IPS-18c (cell line): ENCODE results near the gene SMG9.

Experiments used
- H3K4me3 ChIP-seq: 2 replicates; pipeline ENCODE4 v1.7.0; 2013; ENCODE audit warnings: low read depth, mild to moderate bottlenecking, low read length, moderate library complexity; ENCODE audit not compliant: insufficient read depth
- H3K9me3 ChIP-seq: one replicate; pipeline ENCODE4 v1.6.1; 2013; ENCODE audit warnings: mild to moderate bottlenecking, low read length, moderate library complexity; ENCODE audit not compliant: control insufficient read depth, insufficient read depth

The SMG9 gene

DNA sequence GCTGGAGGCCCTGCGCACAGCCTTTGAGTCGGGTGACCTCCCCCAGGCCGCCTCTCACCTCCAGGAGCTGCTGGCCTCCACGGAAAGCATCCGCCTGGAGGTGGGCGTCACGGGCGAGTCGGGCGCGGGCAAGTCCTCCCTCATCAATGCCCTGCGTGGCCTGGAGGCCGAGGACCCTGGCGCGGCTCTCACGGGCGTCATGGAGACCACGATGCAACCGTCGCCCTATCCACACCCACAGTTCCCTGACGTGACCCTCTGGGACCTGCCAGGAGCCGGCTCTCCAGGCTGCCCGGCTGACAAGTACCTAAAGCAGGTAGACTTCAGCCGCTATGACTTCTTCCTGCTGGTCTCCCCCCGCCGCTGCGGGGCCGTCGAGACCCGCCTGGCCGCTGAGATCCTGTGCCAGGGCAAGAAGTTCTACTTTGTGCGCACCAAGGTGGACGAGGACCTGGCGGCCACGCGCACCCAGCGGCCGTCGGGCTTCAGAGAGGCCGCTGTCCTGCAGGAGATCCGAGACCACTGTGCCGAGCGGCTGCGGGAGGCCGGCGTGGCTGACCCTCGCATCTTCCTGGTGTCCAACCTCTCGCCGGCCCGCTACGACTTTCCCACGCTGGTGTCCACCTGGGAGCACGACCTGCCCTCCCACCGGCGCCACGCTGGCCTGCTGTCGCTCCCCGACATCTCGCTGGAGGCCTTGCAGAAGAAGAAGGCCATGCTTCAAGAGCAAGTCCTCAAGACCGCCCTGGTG lies 36.0 kb downstream of the SMG9 start:
- H3K9me3 ChIP-seq = no peaks in the 10 kb centered on the region
- no peak overlapping the region for H3K4me3 ChIP-seq

DNA sequence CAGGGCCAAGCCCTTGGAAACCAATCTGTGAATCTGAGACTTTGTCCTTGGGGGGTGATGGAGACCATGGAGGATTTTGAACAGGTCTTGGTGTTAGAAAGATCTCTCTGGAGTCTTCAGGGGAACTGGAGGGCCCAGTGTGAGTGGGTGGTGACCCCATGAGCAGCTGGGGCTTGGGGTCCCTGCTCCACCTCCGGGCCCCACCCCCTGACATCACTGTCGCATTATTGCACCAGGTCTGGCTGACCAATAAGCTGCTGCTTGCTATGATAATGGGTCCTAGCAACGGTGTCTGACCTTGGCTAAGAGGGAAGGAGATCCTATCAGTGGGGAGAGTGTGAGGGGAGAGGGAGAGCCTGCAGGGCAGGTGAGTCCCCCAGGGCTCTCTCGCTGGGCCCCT lies 39.0 kb downstream of the SMG9 start, which contains the start of gene IRGC:
TSS of gene IRGC (plus strand) at position 301 of the 400 bp plus-strand sequence. CDS start 2,483 bp downstream, outside the sequence.
- no peaks in the 10 kb centered on the region for H3K9me3 ChIP-seq

DNA sequence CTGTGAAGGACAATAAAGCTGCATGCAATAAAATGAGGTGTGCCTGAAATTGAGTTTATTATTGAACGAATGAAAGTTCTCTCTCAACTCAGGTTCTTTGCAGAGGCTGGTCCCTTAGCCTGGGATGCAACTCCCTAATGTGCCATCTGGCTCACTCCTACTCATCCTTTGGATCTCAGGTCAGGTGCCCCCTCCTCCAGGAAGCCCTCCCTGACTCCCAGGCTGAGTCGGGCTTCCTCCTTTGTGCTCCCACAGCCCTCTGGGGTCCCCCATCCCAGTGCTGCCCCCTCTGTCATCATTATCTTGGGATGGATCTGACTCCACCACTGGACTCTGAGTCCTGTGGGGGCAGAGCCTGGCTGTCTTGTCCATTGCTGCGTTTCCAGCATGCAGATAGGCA lies 41.6 kb downstream of the SMG9 start:
- Histone ChIP-seq H3K9me3 (no peaks in the 10 kb centered on the region), H3K4me3 (no peak overlapping the region)

More for the DNA sequence above, 39.0 kb downstream of the SMG9 start, which contains the start of gene IRGC:
- no peak within 1 kb of the TSS for H3K4me3 ChIP-seq

DNA sequence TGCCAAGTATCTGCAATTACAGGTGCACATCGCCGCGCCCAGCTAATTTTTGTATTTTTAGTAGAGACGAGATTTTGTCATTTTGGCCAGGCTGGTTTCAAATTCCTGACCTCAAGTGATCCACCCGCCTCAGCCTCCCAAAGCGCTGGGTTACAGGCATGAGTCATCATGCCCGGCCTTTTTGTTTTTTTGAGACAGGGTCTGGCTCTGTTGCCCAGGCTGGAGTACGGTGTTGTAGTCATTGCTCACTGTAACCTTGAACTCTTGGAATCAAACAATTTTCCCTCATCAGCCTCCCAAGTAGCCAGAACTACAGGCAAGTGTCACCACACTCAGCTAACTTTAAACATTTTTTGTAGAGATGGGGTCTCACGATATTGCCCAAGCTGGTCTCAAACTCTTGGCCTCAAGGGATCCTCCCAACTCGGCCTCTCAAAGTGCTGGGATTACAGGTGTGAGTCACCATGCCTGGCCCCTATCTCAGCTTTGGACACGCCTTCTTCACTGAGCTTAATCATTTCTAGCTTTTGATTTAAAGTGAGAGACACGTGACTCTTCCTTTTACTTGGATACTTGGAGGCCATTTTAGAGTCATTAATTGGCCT lies 42.9 kb downstream of the SMG9 start:
- no peak overlapping the region for H3K4me3 ChIP-seq
- no peaks in the 10 kb centered on the region for H3K9me3 ChIP-seq

DNA sequence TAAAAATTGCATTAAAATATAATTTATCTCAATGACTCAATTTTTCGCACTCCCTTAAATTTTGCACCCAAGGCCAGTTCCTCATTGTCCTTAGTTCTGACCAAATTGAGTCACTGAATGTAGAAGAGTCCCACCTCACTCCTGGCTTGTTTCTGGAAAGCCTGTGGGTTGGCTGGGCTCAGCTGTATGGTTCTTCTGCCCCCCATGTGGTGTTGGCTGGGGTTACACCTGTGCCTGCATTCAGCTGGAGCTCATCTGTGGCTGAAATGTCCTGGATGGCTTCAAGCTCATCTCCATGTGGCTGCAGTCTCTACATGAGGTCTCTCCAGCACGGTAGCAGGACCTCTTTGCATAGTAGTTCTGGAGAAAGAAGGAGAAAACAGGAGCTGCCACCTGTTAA lies 46.0 kb downstream of the SMG9 start:
- Histone ChIP-seq H3K4me3 (no peak overlapping the region), H3K9me3 (no peaks in the 10 kb centered on the region)

DNA sequence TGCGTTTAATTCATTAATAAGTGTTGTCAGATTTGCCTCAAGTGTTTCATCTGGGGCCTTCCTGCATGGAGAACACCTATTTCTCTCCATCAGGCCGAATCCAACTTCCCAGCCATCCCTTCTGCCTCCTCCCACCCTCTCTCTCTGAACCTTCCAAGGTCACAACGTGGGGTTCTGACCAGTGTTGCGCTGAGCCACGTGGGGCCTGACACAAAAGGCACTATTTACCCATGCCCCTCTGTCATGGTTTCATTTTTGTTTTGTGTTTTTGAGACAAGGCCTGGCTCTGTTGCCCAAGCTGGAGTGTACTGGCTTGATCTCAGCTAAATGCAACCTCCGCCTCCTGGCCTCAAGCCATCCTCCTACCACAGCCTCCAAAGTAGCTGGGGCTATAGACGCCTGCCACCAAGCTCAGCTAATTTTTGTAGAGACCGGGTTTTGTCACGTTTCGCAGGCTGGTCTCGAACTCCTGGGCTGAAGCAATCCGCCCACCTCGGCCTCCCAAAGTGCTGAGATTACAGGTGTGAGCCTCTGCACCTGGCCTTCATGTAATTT lies 47.5 kb downstream of the SMG9 start:
- no peaks in the 10 kb centered on the region for H3K9me3 ChIP-seq
- H3K4me3 ChIP-seq = no peak overlapping the region

DNA sequence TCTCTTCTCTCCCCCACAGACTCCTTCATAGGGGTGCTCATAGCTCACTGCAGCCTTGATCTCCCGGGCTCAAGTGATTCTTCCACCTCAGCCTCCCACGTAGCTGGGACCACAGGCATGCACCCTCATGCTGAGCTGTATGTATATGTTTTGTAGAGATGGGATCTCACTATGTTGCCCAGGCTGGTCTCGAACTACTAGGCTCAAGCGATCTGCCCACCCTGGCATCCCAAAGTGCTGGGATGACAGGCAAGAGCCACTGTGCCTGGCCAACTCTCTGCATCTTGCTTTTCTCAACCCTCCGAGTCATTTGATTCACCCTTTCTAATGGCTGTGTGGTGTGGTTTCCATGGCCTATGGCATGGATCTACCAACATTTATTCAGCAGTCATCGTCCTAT lies 49.0 kb downstream of the SMG9 start:
- Histone ChIP-seq H3K4me3 (no peak overlapping the region), H3K9me3 (no peaks in the 10 kb centered on the region)

DNA sequence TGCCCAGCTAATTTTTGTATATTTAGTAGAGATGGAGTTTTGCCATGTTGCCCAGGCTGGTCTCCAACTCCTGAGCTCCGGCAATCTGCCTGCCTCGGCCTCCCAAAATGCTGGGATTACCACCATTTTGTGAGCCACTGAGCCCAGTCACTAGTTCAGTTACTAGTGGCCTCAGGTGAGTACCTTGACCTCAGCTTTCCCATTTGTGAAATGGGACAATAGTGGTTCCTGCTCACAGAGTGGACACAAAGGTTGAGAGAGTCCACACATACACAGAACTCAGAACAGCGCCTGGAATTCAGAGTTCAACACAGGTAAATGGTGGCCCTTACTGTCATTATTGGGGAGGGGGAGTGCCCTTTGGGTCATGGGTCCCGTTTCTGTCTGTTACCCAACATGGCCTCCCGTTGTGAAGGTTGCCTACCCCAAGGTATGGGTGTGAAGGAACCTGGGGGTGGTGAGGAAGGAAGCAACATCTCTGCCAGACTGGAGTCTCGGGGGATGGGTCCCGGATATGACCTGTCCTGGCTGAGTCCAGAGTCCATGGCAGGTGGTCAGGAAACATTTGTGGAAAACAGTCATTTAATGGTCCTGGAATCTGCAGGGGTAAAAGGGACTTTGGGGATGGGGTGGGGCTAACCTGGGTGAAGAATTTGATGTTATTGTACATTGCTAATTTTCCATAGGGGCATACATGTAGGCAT lies 50.6 kb downstream of the SMG9 start:
- H3K4me3 ChIP-seq = no peak overlapping the region
- H3K9me3 ChIP-seq = no peaks in the 10 kb centered on the region

DNA sequence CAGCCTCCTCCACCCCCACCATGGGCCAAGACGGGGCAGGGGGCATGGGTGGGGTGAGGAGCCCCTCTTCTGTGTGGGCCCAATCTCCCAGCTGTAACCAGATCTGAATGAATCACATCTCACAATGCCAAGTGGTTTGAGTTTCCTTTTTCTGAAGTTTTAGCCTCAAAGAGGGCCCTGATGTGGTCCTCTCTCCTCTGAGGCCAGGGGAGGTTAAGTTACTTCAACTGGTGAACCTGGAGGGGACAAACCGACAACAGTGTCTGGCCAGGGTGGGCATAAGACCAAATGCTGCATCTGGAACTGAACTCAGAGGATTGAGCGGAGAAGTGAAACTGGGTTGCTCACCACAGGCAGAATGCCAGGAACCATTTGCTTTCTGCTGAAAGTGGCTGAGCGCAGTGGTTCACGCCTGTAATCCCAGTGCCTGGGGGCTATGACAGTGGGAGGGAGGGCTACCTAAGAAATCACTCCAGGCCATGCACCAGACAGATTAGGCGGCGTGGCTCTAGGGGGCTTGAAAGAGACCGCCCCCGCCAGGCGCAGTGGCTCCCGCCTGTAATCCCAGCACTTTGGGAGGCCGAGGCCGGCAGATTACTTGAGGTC lies 54.3 kb downstream of the SMG9 start:
- Histone ChIP-seq H3K4me3 (no peak overlapping the region), H3K9me3 (no peaks in the 10 kb centered on the region)

DNA sequence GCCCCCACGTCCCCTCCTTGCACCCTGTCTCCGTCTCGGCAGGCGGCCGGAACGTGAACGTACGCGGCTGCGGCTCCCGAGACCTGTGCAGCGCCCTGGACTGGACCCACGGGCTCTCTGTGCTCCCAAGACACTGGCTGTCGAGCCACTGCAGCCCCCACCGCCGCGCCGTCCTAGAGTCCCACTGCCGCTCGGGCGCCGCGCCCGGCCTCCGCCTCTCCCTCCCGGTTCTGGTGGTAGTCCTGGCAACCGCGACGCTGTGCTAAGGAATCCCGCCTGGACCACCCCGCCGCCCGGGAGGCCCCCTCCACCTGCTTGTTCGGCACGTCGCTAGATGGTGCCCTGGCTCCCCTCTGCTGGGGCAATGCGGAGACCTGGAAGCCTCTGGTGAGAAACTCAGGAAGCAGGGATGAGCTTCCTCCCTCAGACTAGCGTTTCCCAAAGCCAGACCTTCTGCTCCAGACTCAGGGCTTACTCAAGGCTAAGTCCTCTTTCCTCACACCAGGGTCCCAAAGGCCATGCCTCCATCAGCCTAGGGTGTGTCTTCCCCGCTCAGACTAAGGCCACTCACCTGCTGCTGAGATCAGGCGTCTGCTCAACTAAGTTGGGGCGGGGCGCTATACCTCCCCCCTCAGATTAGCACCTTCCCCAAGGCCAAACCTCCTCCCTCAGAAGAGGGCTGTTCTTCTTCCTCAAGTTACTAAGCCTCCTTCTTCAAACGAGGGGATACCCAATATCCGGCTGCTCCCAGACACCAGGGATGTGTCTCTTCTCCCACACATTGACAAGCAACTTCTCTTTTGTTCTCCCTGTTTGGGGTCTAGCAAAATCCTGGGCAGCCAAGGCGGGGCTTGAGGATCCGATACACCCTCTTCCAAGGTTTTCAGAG lies 55.0 kb downstream of the SMG9 start:
- H3K4me3 ChIP-seq = peak overlapping the region; percentile 43

DNA sequence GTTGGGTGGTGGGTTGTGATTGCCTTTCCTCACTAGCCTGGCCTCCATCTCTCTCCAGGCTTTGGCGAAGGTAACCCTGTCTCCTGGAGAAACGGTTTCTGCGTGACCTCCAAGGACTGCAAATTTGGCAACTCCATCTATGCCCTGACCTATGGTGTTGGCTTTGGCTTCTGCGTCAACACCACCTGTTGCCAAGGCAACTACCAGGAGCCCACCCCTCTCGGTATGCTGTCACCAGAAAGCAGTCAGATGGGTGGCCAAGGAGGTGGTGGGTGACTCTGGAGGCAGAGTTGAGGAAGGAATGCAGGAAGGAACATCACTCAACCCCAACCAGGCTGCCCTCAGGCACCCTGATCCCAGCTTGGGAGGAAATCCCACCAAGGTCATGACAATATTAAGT lies 57.5 kb downstream of the SMG9 start:
- H3K9me3 ChIP-seq = no peaks in the 10 kb centered on the region
- no peak overlapping the region for H3K4me3 ChIP-seq

More for the DNA sequence above, 55.0 kb downstream of the SMG9 start:
- H3K9me3 ChIP-seq = no peaks in the 10 kb centered on the region

DNA sequence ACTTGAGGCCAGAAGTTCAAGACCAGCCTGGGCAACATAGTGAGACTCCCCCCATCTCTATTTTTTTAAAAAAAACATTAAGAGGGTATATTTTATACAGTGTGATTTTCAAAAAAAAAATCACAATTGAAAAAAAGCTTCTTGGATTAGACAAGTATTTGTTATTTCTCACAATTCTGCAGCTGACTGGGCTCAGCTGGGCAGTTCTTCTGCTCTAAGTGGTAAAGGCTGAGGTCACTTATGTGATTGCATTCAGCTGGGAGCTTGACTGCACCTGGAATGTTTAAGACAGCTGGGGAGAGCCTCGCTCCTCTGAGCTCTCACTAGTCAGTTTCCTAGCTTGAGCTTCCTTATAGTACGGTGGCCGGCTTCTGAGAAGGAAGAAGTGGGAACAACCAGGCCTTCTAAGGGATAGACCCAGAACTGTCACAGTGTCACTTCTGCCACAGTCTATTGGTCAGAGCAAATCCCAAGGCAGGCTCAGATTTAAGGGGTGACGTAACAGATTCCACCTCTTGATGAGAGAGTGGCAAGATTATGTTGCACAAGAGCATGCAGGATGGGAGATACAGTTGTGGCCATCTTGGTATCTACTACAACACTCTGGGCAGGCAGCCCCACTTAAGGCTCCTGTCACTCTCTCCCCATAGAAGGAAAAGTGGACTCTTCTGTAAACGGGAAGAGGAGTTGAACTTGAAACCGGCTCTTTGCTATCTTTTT lies 58.6 kb downstream of the SMG9 start:
- H3K9me3 ChIP-seq = no peaks in the 10 kb centered on the region

DNA sequence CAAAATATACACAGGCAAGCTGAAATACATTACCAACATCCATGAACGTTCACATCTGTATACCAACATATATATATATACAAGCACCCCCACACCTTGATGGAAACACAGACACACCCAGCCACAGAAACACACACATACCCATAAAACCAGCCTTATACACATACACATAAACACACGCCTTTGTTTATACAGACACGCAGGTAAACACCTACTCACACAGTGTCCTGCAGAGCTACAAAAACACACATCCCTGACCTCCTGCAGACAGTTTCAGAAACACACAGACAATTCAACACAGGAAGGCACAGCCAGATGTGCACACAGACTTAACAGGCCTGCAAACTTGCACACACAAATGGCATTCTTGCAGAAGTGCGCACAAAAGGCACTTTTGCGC lies 60.2 kb downstream of the SMG9 start:
- Histone ChIP-seq H3K9me3 (no peaks in the 10 kb centered on the region), H3K4me3 (no peak overlapping the region)

More for the DNA sequence above, 58.6 kb downstream of the SMG9 start:
- no peak overlapping the region for H3K4me3 ChIP-seq

DNA sequence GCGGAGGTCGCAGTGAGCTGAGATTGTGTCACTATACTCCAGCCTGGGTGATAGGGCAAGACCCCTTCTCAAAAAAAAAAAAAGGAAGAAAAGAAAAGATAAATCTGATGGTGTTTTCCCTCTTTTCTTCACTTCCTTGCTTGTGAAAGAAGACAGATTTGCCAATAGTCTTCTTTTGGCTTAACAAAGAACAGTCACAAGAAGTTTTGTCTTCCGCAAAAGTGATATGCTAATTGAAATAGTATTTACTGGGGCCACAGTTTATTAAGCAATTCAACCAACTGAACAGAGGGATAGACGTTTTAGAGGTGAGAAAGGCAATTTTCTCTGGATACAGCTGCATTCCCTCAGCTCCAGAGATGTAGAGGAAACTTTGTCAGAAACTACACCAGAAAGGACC lies 61.9 kb downstream of the SMG9 start:
- no peaks in the 10 kb centered on the region for H3K9me3 ChIP-seq

DNA sequence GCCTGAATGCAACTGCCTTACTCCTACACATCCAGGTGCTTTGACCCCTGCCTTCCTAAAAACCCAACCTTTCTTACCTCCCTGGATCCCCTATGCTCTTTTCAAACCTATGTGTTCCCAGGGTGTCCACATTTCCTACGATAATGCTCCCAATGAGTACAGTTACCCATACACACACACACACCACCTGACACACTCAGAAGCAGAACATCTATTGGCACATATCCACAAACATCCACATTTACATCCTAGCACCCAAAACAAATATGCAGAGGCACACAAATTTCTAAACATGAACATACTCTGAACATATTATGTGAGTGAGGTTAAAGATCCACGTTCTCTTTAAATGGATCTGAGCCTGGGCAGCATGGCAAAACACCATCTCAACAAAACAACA lies 62.4 kb downstream of the SMG9 start:
- Histone ChIP-seq H3K4me3 (no peak overlapping the region), H3K9me3 (no peaks in the 10 kb centered on the region)

More for the DNA sequence above, 61.9 kb downstream of the SMG9 start:
- H3K4me3 ChIP-seq = no peak overlapping the region

DNA sequence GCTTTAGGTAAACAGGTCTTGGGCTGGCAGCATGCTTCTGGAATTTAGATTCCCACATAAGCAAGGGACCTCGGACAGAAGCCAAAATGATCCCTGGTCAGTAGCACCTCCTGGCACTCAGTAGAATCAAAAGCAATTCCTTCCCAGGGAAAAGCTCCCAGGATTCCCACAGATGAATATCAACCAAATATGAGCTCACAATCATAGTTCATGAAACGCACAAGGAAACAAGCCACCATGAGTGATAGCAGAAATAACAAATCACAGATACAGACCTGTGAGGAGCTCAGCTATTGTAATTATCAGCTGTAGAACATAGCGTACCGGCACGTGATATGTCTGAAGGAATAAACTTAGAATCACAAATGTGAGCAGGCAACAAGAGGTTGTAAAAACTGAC lies 63.0 kb downstream of the SMG9 start:
- Histone ChIP-seq H3K4me3 (no peak overlapping the region), H3K9me3 (no peaks in the 10 kb centered on the region)
